GM18508 (cell line): ENCODE results near the gene PDE4C.

ENCODE experiments used
- ATAC-seq: cut with Tn5 transposase; IDR thresholded peaks from one replicate; pipeline ENCODE4 v1.9.1; 2021; ENCODE audit warnings: moderate number of reproducible peaks; ENCODE audit not compliant: insufficient read depth, unreplicated experiment

The PDE4C gene

DNA sequence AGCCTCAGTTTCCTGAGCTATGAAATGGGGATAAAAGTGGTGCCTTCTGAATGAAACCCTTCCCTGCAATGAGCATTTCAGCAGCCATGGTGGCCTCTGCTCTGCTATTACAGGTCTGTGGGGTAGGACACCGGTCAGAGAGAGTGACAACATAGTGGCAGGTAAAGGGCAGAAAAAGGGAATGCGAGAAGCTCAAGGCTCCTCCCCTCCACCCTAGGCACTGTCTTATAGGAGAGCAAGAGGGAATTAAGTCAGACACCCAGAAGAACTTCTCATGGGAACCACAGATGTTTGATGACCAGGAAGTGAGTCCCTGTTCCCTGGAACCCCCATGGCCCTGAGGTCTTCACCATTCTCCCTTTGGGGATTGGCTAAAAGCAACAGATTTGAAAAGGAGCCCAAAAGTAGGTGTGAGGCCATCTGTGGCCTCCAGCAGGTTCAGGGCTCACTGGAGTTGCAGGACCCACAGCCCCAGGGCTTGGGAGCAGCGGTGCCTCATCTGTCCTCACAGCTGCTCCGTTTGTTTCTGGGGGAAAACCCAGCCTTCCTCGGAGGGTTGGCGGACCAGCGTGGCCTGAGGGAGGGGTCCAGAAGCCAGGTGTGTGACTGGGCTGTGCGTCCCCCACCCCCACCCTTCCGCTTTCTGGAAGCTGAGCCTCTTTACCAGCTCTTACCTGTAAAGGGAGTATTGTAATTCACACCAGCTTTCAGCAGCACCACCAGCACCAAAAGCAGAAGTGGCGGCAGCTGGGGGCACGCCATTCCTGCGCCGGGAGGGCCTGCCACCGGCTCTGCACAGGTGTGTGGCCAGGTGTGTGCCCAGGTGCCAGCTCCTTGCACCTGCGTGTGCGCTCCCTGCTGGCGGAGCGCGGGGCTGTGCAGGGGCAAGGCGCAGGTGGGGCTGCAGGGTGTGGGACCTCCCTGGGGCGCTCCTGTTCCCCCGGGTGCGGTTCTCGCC lies 28.6 kb upstream of the PDE4C start:
- no peak for ATAC-seq

DNA sequence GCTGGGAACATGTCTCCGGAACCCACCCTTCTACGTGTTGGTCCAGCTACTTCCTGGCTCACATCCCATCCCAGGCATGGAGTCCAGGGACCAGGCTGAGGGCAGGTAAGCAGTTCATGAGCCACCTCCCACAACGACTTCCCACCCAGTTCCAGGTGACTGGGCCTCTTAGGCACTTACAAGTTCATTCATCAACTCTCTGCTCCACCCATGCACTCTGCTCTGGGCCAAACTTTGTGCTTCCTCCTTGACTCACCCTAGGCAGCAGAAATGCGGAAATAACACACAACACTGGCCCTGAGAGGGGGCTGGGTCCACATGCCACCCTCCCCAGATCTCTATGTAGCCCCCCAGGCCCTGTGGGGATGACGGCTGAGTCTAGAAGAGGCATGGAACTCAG lies 27.5 kb upstream of the PDE4C start:
- no peak for ATAC-seq

DNA sequence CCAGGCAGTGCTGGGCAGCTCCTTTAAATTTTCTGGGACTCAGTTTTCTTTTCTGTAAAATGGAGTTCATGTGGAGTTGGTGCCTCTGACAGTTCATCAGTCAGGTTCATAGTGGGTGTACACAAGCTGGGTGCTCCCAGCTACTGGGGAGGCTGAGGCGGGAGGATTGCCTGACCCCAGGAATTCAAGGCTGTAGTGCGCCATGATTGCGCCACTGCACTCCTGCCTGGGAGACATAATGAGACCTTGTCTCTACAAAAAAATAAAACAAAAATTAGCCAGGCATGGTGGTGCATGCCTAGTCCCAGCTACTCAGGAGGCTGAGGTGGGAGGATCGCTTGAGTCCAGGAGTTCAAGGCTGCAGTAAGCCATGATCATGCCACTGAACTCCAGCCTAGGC lies 26.9 kb upstream of the PDE4C start:
- no peak for ATAC-seq

DNA sequence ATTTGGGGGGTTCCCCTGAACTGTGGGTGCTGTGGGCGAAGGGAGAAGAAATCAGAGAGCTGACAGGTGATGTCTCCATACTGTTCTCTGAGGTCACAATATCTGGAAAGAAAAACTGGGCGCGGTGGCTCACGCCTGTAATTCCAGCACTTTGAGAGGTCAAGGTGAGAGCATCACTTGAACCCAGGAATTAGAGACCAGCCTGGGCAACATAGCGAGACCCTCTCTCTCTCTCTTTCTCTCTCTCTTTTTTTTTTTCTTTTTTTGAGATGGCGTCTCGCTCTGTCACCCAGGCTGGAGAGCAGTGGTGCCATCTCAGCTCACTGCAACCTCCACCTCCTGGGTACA lies 26.1 kb upstream of the PDE4C start:
- no peak for ATAC-seq

DNA sequence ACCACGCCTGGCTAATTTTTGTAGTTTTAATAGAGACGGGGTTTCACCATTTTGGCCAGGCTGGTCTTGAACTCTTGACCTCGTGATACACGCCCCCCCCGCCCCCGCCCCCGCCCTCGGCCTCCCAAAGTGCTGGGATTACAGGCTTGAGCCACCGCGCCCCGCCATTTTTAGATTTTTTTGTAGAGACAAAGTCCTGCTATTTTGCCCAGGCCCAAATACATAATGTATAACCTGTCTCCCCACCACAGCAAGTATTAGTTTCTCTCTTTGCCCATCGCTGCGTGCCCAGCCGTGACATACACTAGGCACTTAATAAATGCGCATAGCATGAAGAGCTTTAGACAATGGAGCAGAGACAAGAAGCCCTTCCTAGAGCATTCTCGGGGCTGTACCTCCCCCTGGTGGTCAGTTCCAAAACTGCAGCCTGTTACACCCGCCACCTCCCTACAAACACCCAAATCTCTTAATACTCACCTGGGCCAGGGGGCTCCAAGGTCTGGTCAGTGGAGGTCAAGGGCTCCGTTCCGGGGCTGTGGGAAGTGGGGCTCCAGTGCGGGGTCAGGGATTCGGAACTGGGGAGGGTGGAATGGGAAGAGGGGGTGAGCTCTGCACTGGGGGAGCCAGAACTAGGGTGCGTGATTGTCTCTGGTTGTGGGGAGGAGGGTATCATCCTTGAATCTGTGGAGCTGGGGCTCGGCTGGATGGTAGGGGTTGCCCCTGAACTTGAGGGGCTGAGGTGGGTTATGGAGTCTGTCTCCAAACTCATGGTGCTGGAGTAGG lies 25.5 kb upstream of the PDE4C start:
- no peak for ATAC-seq

DNA sequence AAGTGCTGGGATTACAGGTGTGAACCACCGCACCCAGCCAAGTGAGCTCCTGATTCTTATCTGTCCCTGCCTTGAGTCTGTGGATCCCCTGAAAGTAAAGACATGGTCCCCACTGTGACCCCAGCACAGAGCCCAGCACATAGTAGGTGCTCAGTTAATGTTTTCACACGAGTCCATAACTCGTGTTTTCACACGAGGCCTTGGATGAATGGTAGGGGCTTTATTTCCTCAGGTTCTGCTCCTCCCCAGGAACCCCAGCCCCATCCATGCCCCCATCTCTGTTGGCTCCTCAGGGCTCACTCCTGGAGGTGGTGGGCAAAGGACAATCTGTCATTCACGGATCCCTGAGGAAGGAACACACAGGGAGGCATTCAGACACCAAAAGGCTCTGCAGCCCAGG lies 23.6 kb upstream of the PDE4C start:
- ATAC-seq, result no peak

DNA sequence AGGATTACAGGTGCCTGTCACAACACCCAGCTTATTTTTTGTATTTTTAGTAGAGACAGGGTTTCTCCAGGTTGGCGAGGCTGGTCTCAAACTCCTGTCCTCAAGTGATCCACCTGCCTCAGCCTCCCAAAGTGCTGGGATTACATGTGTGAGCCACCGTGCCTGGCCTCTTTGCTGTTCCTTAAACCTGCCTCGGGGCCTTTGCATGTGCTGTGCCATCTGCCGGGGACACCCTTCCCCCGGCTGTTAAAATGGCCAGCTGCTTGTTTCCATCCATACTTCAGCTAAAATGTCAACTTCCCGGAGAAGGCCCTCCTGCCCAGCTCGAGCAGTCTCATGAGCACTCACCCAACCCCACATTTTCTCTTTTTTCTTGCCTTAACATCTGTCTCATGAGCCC lies 19.1 kb upstream of the PDE4C start:
- ATAC-seq, result no peak

DNA sequence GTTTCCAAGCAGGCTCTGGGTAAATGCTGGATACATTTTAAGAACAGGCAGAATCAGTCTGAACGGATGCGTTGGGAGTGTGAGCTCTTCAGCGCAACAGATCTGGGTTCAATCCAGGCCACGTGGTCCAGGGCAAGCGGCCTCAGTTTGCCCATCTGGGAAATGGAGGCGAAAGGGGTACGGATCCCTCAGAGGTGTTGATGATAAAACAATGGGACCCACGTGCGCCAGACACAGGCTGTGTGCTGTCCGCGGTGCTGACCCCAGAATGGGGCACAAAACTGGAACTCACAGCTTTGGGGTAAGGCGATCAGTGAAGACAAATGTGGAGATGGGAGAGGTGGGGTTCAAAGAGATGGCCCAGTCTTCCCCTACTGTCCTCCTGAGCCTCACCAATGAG lies 13.1 kb upstream of the PDE4C start:
- no peak for ATAC-seq

DNA sequence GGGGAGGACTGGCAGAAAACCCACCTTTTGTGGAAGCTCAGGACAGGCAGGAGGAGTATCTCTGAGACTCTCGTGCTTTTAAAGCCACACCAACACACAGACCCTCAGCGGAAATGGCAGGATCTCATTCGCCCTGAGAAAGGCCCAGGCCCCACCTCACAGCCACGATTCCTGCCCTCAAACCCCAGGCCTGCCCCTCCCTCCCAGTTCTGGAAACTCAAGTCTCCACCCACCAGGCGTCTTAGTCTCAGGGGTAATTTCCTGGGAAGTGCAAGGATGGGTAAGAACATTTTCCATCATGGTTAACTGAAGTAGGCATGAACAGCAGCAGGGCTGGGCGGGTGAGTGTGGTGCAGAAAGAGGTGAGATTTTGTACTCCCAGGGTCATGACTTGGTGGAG lies 8.0 kb upstream of the PDE4C start:
- ATAC-seq, result no peak

DNA sequence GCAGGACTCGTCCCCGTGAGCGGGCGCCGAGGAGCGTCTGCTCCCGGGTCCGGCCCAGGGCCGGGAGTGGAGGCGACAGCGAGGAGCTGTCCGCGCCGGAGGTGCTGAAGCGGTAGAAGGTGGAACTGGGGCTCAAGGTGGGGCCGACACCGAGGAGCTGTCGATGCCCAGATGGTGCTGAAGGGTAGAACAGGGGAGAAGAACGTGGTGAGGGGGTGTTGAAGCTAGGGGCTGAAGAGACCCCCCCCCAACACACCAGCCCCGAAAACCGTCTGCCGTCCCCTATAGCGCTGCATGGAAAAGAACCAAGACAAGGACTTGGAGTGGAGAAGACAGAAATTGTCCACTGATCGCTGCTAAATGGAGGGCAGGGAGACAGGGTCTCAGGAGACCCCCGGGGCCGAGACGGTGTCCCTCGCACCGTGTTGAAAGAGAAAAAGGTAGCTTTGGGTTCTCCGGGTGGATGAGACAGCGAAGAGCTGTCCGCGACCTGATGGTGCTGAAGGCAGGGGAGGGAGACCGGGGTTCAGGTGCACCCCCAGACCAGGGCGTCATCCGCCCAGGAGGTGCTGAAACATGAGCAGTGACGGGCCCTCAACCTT lies 7.1 kb upstream of the PDE4C start:
- no peak for ATAC-seq

DNA sequence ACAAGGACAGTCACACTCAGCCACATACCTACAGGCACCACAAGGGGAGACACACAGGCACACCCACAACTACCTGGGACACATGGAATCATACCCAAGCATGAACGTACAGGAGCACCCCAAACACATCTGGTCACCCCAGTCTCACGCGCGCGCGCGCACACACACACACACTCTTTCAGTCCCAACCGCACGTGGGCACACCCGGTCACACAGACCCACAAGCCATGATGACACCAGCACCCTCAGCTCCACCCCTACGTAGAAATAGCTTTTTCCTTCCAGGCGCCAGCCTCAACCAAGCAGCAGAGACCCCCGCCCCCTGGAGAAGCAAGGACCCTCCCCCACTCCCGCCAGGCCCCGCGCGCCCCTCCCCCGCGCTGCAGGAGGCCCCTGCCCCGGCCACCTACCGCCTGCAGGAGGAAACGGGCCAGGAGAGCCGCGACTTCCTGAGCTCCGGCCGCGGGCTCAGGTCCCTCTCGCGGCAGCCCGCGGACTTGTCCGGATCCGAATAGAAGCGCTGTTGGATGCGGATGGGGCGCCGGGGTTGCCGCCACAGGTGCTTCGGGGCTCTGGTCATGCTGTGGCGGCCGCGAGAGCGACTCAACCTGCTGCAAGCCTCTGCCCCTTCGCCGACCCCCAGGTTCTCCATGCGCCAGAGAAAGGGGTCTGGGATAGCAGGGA lies 6.4 kb upstream of the PDE4C start:
- ATAC-seq, result no peak

DNA sequence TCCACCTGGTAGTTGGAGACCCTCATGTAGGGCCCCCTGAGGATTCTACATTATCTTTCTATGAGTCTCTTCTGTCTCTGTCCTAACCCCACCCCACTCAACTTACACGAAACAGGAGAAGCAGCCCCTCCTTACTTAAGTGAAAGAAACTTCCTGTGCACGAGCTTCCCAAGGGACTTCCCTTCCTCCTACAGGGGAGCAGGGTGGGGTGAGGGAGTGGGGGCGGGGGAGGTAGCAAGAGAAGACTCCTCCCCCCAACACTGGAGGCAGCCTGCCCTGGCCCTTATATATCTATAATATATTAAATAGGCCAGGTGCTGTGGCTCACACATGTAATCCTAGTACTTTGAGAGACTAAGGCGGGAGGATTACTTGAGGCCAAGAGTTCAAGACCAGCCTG lies 5.5 kb upstream of the PDE4C start:
- no peak for ATAC-seq

DNA sequence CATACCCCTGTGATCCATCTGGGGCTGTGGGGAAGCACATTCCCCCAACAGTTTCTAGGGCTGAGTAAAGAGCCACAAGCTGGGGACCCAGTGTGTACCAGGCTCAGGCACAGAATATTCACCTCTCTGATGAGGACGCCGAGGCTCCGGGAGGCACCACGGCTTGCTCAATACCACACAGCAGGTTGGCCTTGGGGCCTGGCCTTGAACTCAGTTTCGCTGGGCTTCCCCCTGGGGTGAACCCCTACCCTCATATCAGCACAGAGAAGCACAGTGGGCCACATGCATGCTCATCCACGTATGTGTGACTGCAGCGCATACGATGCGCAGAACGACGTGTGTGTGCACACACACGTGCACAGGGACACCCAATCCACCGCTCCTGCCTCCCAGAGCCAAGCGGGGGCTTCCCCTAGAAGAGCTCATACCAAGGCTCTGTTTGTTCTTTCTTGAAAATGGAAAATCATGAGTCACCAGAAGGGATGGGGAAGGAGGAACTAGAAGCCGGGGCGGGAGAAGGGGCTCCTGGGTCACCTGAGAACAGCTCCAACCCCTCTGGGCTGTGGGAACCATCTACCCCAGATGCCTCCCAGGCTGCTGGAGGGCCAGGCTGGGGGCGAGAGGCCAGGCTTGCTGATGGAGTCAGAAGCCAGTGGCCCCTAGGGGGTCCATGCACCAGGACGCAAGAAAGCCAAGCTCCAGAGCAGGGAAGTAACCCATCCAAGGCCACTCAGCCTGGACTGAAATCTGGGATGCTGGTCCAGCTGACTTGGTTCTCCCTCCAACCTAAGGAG lies 4.9 kb upstream of the PDE4C start:
- no peak for ATAC-seq

DNA sequence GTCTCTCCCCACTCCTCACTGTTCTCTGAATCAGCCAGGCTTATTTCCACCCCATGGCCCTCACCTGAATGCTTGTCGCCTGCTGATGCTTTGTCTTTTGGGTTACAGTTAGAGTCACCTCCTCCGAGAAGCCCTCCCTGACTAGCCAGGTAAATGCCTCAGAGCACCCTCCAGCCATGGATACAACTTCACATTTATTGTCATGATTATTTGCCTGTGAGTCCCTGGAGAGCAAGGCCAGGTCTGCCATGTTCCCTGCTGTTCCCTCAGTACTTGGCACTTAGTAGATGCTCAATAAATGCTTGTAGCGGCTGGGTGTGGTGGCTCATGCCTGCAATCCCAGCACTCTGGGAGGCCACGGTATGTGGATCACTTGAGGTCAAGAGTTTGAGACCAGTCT lies 3.7 kb upstream of the PDE4C start:
- no peak for ATAC-seq

DNA sequence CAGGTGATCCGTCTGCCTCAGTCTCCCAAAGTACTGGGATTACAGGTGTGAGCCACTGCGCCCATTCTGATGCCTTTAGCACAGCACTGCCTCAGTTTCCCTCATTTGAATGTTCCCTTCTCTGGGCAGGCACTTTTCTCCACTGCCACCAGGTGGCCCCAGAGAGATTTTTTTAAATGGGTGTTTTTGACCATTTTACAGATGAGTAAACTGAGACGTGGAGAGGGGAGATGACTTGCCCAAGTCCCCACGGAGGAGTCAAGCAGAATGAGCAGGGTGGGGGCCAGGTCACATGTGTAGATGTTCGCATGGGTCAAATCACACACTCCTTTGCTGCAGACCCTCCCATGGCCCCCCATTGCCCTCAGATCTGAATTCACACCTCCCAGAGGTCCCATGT lies 3.2 kb upstream of the PDE4C start:
- ATAC-seq, result no peak

DNA sequence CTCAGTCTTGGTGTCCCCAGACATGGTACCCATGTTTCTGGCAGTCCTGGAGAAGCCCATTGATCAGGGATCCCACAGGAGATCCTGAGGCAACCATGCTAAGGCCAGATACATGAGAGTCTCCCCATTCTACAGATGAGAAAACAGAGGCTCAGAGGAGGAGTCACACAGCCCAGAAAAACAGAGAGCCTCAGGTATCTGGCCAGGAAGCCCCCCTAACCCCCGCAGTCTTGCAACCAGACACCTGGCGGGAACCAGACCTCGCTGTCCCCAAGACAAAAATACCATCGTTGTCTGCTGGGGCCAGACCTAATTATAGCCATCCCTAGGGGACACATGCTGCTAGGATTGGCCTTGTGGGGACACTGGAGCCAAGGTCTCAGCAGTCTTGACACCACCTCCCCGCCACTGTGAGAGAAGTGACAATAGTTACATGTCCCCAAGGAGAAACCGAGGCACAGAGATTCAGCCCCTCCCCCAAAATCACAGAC lies 1.6 kb upstream of the PDE4C start:
- no peak for ATAC-seq

DNA sequence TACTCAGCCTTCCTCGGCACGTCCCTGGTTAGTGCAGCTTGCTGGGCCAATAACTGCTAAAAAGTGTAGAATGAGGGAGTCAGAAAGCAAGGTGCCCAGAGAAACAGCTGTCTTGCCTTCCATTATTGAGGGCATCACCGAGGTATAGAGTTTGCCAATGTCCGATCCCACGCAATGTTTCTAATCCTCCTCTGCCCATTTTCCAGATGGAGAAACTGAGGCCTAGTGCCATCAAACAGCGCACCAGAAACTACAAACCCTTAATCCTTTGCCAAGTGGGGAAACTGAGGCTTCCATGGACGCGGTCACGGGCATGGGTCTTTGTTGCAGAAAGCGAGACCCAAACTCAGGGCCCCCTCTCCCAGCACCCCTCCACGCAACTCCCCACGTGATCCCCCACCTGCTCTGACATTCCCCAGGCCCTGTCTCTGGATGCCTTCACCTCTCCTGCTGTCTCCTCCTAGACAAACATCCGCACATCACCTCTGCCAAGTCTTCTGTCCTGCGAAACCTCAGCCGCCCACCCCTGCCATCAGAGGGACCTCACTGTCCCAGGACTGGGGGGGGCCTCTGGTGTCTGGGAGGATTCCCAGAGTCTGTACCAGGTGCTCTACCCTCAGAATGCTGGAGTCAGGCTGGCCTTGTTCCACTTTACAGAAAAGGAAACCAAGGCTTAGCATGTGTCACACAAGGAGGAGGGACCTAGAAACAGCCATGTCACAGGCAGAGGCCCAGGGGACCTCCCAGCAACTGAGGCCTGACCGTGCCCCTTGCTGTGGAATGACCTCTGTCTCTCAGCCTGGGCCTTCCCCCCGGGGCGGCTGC lies 930 bp upstream of the PDE4C start:
- ATAC-seq, result no peak

DNA sequence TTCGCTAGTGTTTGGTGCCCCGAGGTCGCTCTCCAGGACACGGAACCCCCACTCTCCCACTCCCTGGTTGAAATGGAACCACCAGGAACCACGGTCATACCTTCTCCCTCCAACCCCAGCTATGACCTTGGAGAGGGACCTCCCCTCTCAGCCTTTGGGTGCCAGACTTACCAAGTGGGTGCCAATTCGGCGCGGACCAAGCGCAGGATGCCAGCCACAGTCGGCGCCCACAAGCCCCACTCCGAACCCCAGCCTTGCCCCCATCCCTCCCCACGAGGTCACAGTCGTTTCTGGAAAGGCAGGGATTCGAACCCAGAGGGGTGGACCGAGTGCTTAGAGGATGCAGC lies 910 bp downstream of the PDE4C start:
- ATAC-seq, result no peak
